HEK293 (cell line): ENCODE results near the gene OR7C1.

ENCODE experiments used
- CTCF ChIA-PET: fragments of 350-600 bp; formaldehyde crosslinking; extraction: SDS; loops from one replicate; lab custom pipeline; 2021; ENCODE audit warnings: antibody characterized with exemption; lab: Yijun Ruan, JAX
- POLR2A ChIA-PET: fragments of 300-600 bp; formaldehyde crosslinking; extraction: SDS; loops from one replicate; lab custom pipeline; 2020; ENCODE audit warnings: antibody characterized with exemption, inconsistent platforms; lab: Yijun Ruan, JAX
- H3K27ac ChIP-seq: fragments of 200-500 bp; sonication (Bioruptor generic); 2 replicates; pipeline ENCODE4 v1.5.1; 2014; ENCODE audit warnings: low read depth, low read length, control low read depth, inconsistent platforms; ENCODE audit errors: extremely low read depth
- H3K36me3 ChIP-seq, 2 experiments: fragments of 200-500 bp in 1 of 2; sonication (Bioruptor generic) in 1 of 2; 1 replicate in 1 of 2; 2 replicates in 1 of 2; pipeline ENCODE4 v1.5.1; 2014 to 2017; ENCODE audit warnings: inconsistent platforms in 2 of 2, low read length in 2 of 2; ENCODE audit not compliant: control insufficient read depth in 2 of 2, insufficient read depth in 1 of 2
- H3K4me1 ChIP-seq: fragments of 200-500 bp; sonication (Bioruptor generic); 2 replicates; pipeline ENCODE4 v1.5.1; 2014; ENCODE audit warnings: mild to moderate bottlenecking, low read length, inconsistent platforms; ENCODE audit not compliant: control insufficient read depth, insufficient read depth
- H3K4me3 ChIP-seq: 2 replicates; pipeline ENCODE4 v1.5.1; 2011; ENCODE audit warnings: low read depth, mild to moderate bottlenecking, control low read depth, low read length, moderate library complexity
- H3K9me3 ChIP-seq: fragments of 200-500 bp; sonication (Bioruptor generic); 2 replicates; pipeline ENCODE4 v1.5.1; 2014; ENCODE audit warnings: low read depth, low read length, inconsistent platforms; ENCODE audit not compliant: control insufficient read depth, insufficient read depth
- INSM2 ChIP-seq: fragments of 450-650 bp; formaldehyde crosslinking; IDR thresholded peaks from 2 replicates; pipeline ENCODE4 v1.5.1; 2016; ENCODE audit warnings: missing biosample characterization, missing genetic modification characterization
- KLF16 ChIP-seq: fragments of 450-650 bp; formaldehyde crosslinking; IDR thresholded peaks from 2 replicates; pipeline ENCODE4 v1.5.1; 2017; ENCODE audit warnings: missing biosample characterization, missing genetic modification characterization
- ZBTB20 ChIP-seq: fragments of 450-650 bp; formaldehyde crosslinking; IDR thresholded peaks from 2 replicates; pipeline ENCODE4 v1.5.1; 2016; ENCODE audit warnings: missing biosample characterization, missing genetic modification characterization
- ZNF114 ChIP-seq: fragments of 450-650 bp; formaldehyde crosslinking; IDR thresholded peaks from 2 replicates; pipeline ENCODE4 v1.5.0; 2017; ENCODE audit warnings: missing biosample characterization, missing genetic modification characterization
- ZNF146 ChIP-seq: fragments of 450-650 bp; formaldehyde crosslinking; IDR thresholded peaks from 2 replicates; pipeline ENCODE4 v1.5.1; 2016; ENCODE audit warnings: missing biosample characterization, missing genetic modification characterization
- ZNF311 ChIP-seq: fragments of 450-650 bp; formaldehyde crosslinking; IDR thresholded peaks from 2 replicates; pipeline ENCODE4 v1.5.1; 2017; ENCODE audit warnings: missing biosample characterization, missing genetic modification characterization, borderline replicate concordance
- ZNF350 ChIP-seq: fragments of 450-650 bp; formaldehyde crosslinking; IDR thresholded peaks from 2 replicates; pipeline ENCODE4 v1.5.0; 2017; ENCODE audit warnings: missing biosample characterization, mild to moderate bottlenecking, missing genetic modification characterization
- ZNF37A ChIP-seq: fragments of 450-650 bp; IDR thresholded peaks from 2 replicates; pipeline ENCODE4 v1.5.1; 2018; ENCODE audit warnings: missing biosample characterization, missing genetic modification characterization
- ZNF426 ChIP-seq: fragments of 450-650 bp; formaldehyde crosslinking; IDR thresholded peaks from 2 replicates; pipeline ENCODE4 v1.5.1; 2017; ENCODE audit warnings: missing biosample characterization, missing genetic modification characterization, mild to moderate bottlenecking, inconsistent platforms, moderate library complexity
- ZNF561 ChIP-seq: fragments of 450-650 bp; IDR thresholded peaks from 2 replicates; pipeline ENCODE4 v1.5.1; 2018; ENCODE audit warnings: missing biosample characterization, missing genetic modification characterization, borderline replicate concordance
- ZNF623 ChIP-seq: fragments of 450-650 bp; formaldehyde crosslinking; IDR thresholded peaks from 2 replicates; pipeline ENCODE4 v1.5.1; 2016; ENCODE audit warnings: missing biosample characterization, missing genetic modification characterization
- ZNF624 ChIP-seq: fragments of 450-650 bp; formaldehyde crosslinking; IDR thresholded peaks from 2 replicates; pipeline ENCODE4 v1.5.1; 2017; ENCODE audit warnings: missing biosample characterization, missing genetic modification characterization
- ZNF639 ChIP-seq: fragments of 450-650 bp; formaldehyde crosslinking; IDR thresholded peaks from 2 replicates; pipeline ENCODE4 v1.5.1; 2016; ENCODE audit warnings: missing biosample characterization, missing genetic modification characterization
- ZNF658 ChIP-seq: fragments of 450-650 bp; formaldehyde crosslinking; IDR thresholded peaks from 2 replicates; pipeline ENCODE4; 2016; ENCODE audit warnings: missing biosample characterization, missing genetic modification characterization
- ZNF670 ChIP-seq: fragments of 450-650 bp; formaldehyde crosslinking; IDR thresholded peaks from 2 replicates; pipeline ENCODE4 v1.5.1; 2016; ENCODE audit warnings: missing biosample characterization, missing genetic modification characterization, low read depth
- ZNF692 ChIP-seq: fragments of 450-650 bp; formaldehyde crosslinking; IDR thresholded peaks from 2 replicates; pipeline ENCODE4 v1.5.1; 2016; ENCODE audit warnings: missing biosample characterization, missing genetic modification characterization
- ZNF747 ChIP-seq: fragments of 450-650 bp; formaldehyde crosslinking; IDR thresholded peaks from 2 replicates; pipeline ENCODE4 v1.5.1; 2016; ENCODE audit warnings: missing biosample characterization, missing genetic modification characterization
- ZSCAN5A ChIP-seq: fragments of 450-650 bp; formaldehyde crosslinking; IDR thresholded peaks from 2 replicates; pipeline ENCODE4 v1.5.1; 2016; ENCODE audit warnings: missing biosample characterization, missing genetic modification characterization
- TF ChIP-seq, protein P1 (sequence below): fragments of 450-650 bp; formaldehyde crosslinking; IDR thresholded peaks from 2 replicates; pipeline ENCODE4 v1.5.1; 2016; ENCODE audit warnings: missing biosample characterization, missing genetic modification characterization
- TF ChIP-seq, protein P2 (sequence below): fragments of 450-650 bp; formaldehyde crosslinking; IDR thresholded peaks from 2 replicates; pipeline ENCODE4 v1.5.1; 2017; ENCODE audit warnings: missing biosample characterization, missing genetic modification characterization

Gene OR7C1

GRCh38 chr19:14818588-14818987 is 16.4 kb downstream of the OR7C1 start:
- Histone ChIP-seq H3K27ac (no peak overlapping the region), H3K4me3 (no peak overlapping the region), H3K4me1 (no peaks in the 10 kb centered on the region), H3K9me3 (no peaks in the 10 kb centered on the region), H3K36me3 (no peaks in the 10 kb centered on the region)
- ChIA-PET CTCF (interaction anchor here (0.6 to 0.9 kb wide), 2 partner anchors 32 to 159 kb away, joined by 3 to 4 read pairs; no protein-coding TSS in a partner anchor), POLR2A (no interaction called here)
- no peak for TF ChIP-seq ZNF692 (tag by site-specific recombination)
- no peak for TF ChIP-seq ZNF639 (tag by site-specific recombination)
- TF ChIP-seq ZNF623 (tag by site-specific recombination): no peak
- TF ChIP-seq ZNF747 (tag by site-specific recombination): no peak
- no peak for TF ChIP-seq ZNF114 (tag by site-specific recombination)
- TF ChIP-seq ZNF426 (tag by site-specific recombination): no peak
- TF ChIP-seq ZSCAN5A (tag by site-specific recombination): no peak
- TF ChIP-seq ZNF658 (tag by site-specific recombination): no peak
- TF ChIP-seq, protein P1, sequence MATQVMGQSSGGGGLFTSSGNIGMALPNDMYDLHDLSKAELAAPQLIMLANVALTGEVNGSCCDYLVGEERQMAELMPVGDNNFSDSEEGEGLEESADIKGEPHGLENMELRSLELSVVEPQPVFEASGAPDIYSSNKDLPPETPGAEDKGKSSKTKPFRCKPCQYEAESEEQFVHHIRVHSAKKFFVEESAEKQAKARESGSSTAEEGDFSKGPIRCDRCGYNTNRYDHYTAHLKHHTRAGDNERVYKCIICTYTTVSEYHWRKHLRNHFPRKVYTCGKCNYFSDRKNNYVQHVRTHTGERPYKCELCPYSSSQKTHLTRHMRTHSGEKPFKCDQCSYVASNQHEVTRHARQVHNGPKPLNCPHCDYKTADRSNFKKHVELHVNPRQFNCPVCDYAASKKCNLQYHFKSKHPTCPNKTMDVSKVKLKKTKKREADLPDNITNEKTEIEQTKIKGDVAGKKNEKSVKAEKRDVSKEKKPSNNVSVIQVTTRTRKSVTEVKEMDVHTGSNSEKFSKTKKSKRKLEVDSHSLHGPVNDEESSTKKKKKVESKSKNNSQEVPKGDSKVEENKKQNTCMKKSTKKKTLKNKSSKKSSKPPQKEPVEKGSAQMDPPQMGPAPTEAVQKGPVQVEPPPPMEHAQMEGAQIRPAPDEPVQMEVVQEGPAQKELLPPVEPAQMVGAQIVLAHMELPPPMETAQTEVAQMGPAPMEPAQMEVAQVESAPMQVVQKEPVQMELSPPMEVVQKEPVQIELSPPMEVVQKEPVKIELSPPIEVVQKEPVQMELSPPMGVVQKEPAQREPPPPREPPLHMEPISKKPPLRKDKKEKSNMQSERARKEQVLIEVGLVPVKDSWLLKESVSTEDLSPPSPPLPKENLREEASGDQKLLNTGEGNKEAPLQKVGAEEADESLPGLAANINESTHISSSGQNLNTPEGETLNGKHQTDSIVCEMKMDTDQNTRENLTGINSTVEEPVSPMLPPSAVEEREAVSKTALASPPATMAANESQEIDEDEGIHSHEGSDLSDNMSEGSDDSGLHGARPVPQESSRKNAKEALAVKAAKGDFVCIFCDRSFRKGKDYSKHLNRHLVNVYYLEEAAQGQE (tag by site-specific recombination): no peak
- TF ChIP-seq ZNF670 (tag by site-specific recombination): no peak
- no peak for TF ChIP-seq ZNF624 (tag by site-specific recombination)
- TF ChIP-seq INSM2: no peak
- TF ChIP-seq ZNF37A (tag by site-specific recombination): no peak
- no peak for TF ChIP-seq ZBTB20 (tag by site-specific recombination)

DNA sequence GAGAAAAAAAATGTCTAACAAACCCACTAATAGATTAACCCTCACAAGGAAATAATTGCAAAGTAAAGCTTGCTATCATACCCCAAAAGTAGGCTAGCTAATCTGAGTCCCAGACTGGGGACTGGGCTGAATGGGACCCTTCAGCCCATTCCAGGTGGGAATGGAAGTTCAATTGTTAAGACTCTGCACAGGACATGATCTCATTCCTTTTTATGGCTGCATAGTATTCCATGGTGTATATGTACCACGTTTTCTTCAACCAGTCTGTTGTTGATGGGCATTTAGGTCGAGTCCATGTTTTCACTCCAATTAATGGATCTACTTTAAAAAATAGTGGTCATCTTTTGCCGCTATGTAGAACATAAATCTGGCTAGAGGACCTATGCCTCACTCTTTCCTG is 17.9 kb downstream of the OR7C1 start:
- Histone ChIP-seq H3K4me3 (no peak overlapping the region), H3K4me1 (no peaks in the 10 kb centered on the region), H3K36me3 (no peaks in the 10 kb centered on the region), H3K27ac (no peak overlapping the region), H3K9me3 (no peaks in the 10 kb centered on the region)
- POLR2A ChIA-PET: no interaction called here
- CTCF ChIA-PET: no interaction called here
- TF ChIP-seq ZNF146 (tag by site-specific recombination) (peak; percentile 55; the same call in 1 of the 2 replicates), ZBTB20 (tag by site-specific recombination) (no peak), ZNF561 (tag by site-specific recombination) (no peak), ZNF350 (tag by site-specific recombination) (no peak), ZNF311 (tag by site-specific recombination) (no peak), KLF16 (no peak)
- TF ChIP-seq, protein P2, sequence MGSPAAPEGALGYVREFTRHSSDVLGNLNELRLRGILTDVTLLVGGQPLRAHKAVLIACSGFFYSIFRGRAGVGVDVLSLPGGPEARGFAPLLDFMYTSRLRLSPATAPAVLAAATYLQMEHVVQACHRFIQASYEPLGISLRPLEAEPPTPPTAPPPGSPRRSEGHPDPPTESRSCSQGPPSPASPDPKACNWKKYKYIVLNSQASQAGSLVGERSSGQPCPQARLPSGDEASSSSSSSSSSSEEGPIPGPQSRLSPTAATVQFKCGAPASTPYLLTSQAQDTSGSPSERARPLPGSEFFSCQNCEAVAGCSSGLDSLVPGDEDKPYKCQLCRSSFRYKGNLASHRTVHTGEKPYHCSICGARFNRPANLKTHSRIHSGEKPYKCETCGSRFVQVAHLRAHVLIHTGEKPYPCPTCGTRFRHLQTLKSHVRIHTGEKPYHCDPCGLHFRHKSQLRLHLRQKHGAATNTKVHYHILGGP: no peak
